Fibroblast of pulmonary artery (primary cell): ENCODE measurements around the gene HMCN1.

ENCODE experiments used
- DNase-seq: peaks from one replicate; pipeline ENCODE4 v3.0.0-alpha.2; 2010; ENCODE audit warnings: low read depth
- H3K4me3 ChIP-seq: replicated peaks from 2 replicates; pipeline ENCODE4 v1.5.1; 2011; ENCODE audit warnings: low read depth, mild to moderate bottlenecking, control low read depth, low read length, moderate library complexity
- TF ChIP-seq, protein P1 (sequence below): IDR thresholded peaks from 2 replicates; pipeline ENCODE4 v1.5.1; 2011; ENCODE audit warnings: mild to moderate bottlenecking, control low read depth, low read length, inconsistent platforms; ENCODE audit errors: missing control alignments

The HMCN1 gene

GRCh38 chr1:185990565-185990964 is 256.4 kb downstream of the HMCN1 start:
- no peak overlapping the region for H3K4me3 ChIP-seq
- TF ChIP-seq, protein P1, sequence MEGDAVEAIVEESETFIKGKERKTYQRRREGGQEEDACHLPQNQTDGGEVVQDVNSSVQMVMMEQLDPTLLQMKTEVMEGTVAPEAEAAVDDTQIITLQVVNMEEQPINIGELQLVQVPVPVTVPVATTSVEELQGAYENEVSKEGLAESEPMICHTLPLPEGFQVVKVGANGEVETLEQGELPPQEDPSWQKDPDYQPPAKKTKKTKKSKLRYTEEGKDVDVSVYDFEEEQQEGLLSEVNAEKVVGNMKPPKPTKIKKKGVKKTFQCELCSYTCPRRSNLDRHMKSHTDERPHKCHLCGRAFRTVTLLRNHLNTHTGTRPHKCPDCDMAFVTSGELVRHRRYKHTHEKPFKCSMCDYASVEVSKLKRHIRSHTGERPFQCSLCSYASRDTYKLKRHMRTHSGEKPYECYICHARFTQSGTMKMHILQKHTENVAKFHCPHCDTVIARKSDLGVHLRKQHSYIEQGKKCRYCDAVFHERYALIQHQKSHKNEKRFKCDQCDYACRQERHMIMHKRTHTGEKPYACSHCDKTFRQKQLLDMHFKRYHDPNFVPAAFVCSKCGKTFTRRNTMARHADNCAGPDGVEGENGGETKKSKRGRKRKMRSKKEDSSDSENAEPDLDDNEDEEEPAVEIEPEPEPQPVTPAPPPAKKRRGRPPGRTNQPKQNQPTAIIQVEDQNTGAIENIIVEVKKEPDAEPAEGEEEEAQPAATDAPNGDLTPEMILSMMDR = no peak
- DNase-seq = no peak

- TF ChIP-seq, protein P1 = no peak
- no peak overlapping the region for H3K4me3 ChIP-seq
- no peak for DNase-seq
These were observed 257.1 kb downstream of the HMCN1 start for GRCh38 chr1:185991266-185991665.

DNA sequence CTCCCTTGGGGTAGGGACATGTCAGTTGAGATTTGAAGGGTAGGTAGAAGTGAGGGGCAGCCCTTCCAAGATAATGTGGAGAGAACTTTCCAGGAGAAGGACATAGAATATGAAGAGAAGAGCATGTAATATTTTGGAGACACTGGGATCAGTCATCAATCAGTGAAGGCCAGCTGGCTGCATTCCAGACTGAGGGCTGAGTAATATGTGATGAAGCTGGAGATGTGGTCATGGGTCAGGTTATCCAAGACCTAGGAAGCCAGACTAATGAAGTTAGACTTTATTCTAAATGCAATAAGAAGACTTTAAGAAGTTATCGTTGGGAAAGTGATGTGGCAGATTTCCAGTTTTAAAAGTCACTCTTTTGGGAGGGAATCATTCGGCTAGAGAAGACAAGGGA is 262.0 kb downstream of the HMCN1 start:
- peak; percentile 67 for DNase-seq
- TF ChIP-seq, protein P1 = no peak
- H3K4me3 ChIP-seq = no peak overlapping the region

- TF ChIP-seq, protein P1 = no peak
- H3K4me3 ChIP-seq = no peak overlapping the region
- DNase-seq = no peak
These were observed 264.2 kb downstream of the HMCN1 start for GRCh38 chr1:185998391-185998790.

DNA sequence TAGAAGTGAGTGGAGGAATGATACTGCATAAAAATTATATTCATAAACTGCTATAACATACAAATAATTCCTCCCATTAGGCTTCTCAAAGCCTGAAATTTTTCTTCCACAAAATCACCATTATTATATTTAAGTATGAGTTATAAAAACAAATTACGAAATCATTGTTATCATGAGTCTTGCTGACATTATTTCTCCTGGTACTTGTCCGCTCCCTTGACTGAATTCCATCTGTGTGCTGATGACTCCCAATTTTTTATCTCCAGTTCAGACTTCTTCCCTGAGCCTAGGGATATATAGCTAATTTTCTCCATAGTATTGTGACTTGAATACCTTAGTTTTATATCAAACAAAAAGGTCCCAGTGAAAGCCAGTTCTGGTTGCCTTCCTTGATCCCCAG is 268.2 kb downstream of the HMCN1 start:
- DNase-seq = peak; percentile 53
- TF ChIP-seq, protein P1 = no peak
- H3K4me3 ChIP-seq = no peak overlapping the region

GRCh38 chr1:186009039-186009737 is 275.0 kb downstream of the HMCN1 start:
- peak overlapping the region; percentile 26 for H3K4me3 ChIP-seq
- peak; percentile 88 for DNase-seq
- TF ChIP-seq, protein P1 = no peak

GRCh38 chr1:186014370-186015037 is 280.3 kb downstream of the HMCN1 start:
- TF ChIP-seq, protein P1 = no peak
- H3K4me3 ChIP-seq = no peak overlapping the region
- peak; percentile 60 for DNase-seq
